ENCODE results near the gene ATG7.

ATG7 gene

GRCh38 chr3:11535243-11535960 is 263.2 kb downstream of the ATG7 start:
- no peak overlapping the region for H2AFZ ChIP-seq (ENCODE audit: low read depth)
- TF ChIP-seq CTCF (conservative IDR thresholded peaks at IDR 0.05; ENCODE audit: low read depth, low read length) = no peak
- no peaks in the 10 kb centered on the region for H3K36me3 ChIP-seq (ENCODE audit: insufficient read depth)
- no peaks in the 10 kb centered on the region for H3K4me1 ChIP-seq (ENCODE audit: low read depth, poor library complexity, severe bottlenecking)
- no peak overlapping the region for H3K4me2 ChIP-seq
- no peaks in the 10 kb centered on the region for H3K27me3 ChIP-seq (ENCODE audit: insufficient read depth, low read depth)
- no peaks in the 10 kb centered on the region for H3K79me2 ChIP-seq (ENCODE audit: insufficient read depth, low read depth)
- no peak overlapping the region for H3K4me3 ChIP-seq (IDR thresholded peaks at IDR 0.05; ENCODE audit: insufficient read depth, low read depth, low read length)
- no peak overlapping the region for H3K9ac ChIP-seq
- H3K27ac ChIP-seq = no peak overlapping the region
- no peaks in the 10 kb centered on the region for H4K20me1 ChIP-seq (ENCODE audit: insufficient read depth)

- H3K4me3 ChIP-seq (IDR thresholded peaks at IDR 0.05; ENCODE audit: insufficient read depth, low read depth, low read length) = no peak overlapping the region
- no peaks in the 10 kb centered on the region for H3K79me2 ChIP-seq (ENCODE audit: insufficient read depth, low read depth)
- H2AFZ ChIP-seq (ENCODE audit: low read depth) = no peak overlapping the region
- no peaks in the 10 kb centered on the region for H3K27me3 ChIP-seq (ENCODE audit: insufficient read depth, low read depth)
- no peak overlapping the region for H3K9ac ChIP-seq
- no peaks in the 10 kb centered on the region for H3K36me3 ChIP-seq (ENCODE audit: insufficient read depth)
- H4K20me1 ChIP-seq (ENCODE audit: insufficient read depth) = no peaks in the 10 kb centered on the region
- H3K4me2 ChIP-seq = no peak overlapping the region
- no peak for TF ChIP-seq CTCF (conservative IDR thresholded peaks at IDR 0.05; ENCODE audit: low read depth, low read length)
- H3K27ac ChIP-seq = no peak overlapping the region
- H3K4me1 ChIP-seq (ENCODE audit: low read depth, poor library complexity, severe bottlenecking) = no peaks in the 10 kb centered on the region
Measured at GRCh38 chr3:11536132-11536935, 264.1 kb downstream of the ATG7 start.

- Histone ChIP-seq H2AFZ (ENCODE audit: low read depth) (no peak overlapping the region), H3K4me1 (ENCODE audit: low read depth, poor library complexity, severe bottlenecking) (no peaks in the 10 kb centered on the region), H3K36me3 (ENCODE audit: insufficient read depth) (no peaks in the 10 kb centered on the region), H3K27ac (no peak overlapping the region), H4K20me1 (ENCODE audit: insufficient read depth) (no peaks in the 10 kb centered on the region), H3K27me3 (ENCODE audit: insufficient read depth, low read depth) (no peaks in the 10 kb centered on the region), H3K4me2 (no peak overlapping the region), H3K9ac (no peak overlapping the region), H3K79me2 (ENCODE audit: insufficient read depth, low read depth) (no peaks in the 10 kb centered on the region), H3K4me3 (IDR thresholded peaks at IDR 0.05; ENCODE audit: insufficient read depth, low read depth, low read length) (no peak overlapping the region)
- no peak for TF ChIP-seq CTCF (conservative IDR thresholded peaks at IDR 0.05; ENCODE audit: low read depth, low read length)
Measured at GRCh38 chr3:11536936-11537612, 264.9 kb downstream of the ATG7 start.

GRCh38 chr3:11538581-11538980 is 266.4 kb downstream of the ATG7 start:
- H3K4me2 ChIP-seq = no peak overlapping the region
- H3K4me3 ChIP-seq (IDR thresholded peaks at IDR 0.05; ENCODE audit: insufficient read depth, low read depth, low read length) = no peak overlapping the region
- no peak overlapping the region for H2AFZ ChIP-seq (ENCODE audit: low read depth)
- H3K27me3 ChIP-seq (ENCODE audit: insufficient read depth, low read depth) = no peaks in the 10 kb centered on the region
- H3K4me1 ChIP-seq (ENCODE audit: low read depth, poor library complexity, severe bottlenecking) = no peaks in the 10 kb centered on the region
- H3K36me3 ChIP-seq (ENCODE audit: insufficient read depth) = no peaks in the 10 kb centered on the region
- H3K27ac ChIP-seq = no peak overlapping the region
- H3K9ac ChIP-seq = no peak overlapping the region
- no peaks in the 10 kb centered on the region for H3K79me2 ChIP-seq (ENCODE audit: insufficient read depth, low read depth)
- H4K20me1 ChIP-seq (ENCODE audit: insufficient read depth) = no peaks in the 10 kb centered on the region
- no peak for TF ChIP-seq CTCF (conservative IDR thresholded peaks at IDR 0.05; ENCODE audit: low read depth, low read length)
